CD4-positive, alpha-beta T cell (primary cell): ENCODE results near the gene PRG2. TPM values are rescaled to one million over a fixed set of nuclear protein-coding genes. Genes with fewer than 3 reads are reported as not detected.

ENCODE experiments used
- ATAC-seq: fragments of 200-7000 bp; cut with Tn5 transposase; one replicate; pipeline ENCODE4 v1.10.0; 2022; ENCODE audit warnings: mild to moderate bottlenecking; ENCODE audit not compliant: poor library complexity
- CTCF ChIA-PET: fragments of 350-600 bp; sonication (Branson Sonifier 250); formaldehyde crosslinking; loops from one replicate; lab custom pipeline; 2021; ENCODE audit warnings: antibody characterized with exemption, inconsistent platforms; lab: Charles Lee
- POLR2A ChIA-PET: fragments of 350-600 bp; sonication (Branson Sonifier 250); formaldehyde crosslinking; loops from one replicate; lab custom pipeline; 2021; ENCODE audit warnings: antibody characterized with exemption, inconsistent platforms; lab: Charles Lee
- DNase-seq, 14 experiments: peaks; one replicate each; pipeline ENCODE4 v3.0.0-alpha.2; 2013 to 2020; ENCODE audit warnings: mixed read lengths in 2 of 14
- H3K27ac ChIP-seq, 2 donors: one replicate each; pipeline versions ENCODE4 v1.5.1 to v1.7.0; 2013; ENCODE audit warnings: low read length in 2 of 2, low read depth in 1 of 2, mild to moderate bottlenecking in 1 of 2
- H3K27me3 ChIP-seq, 2 experiments: 1 replicate in 1 of 2; 2 replicates in 1 of 2; pipeline versions ENCODE4 v1.6.1 to v1.7.0; 2013; ENCODE audit warnings: low read length in 2 of 2, control low read depth in 1 of 2, mild to moderate bottlenecking in 1 of 2, moderate library complexity in 1 of 2; ENCODE audit not compliant: insufficient read depth in 2 of 2, control insufficient read depth in 1 of 2
- H3K36me3 ChIP-seq: one replicate; pipeline ENCODE4 v1.6.1; 2013; ENCODE audit warnings: low read length, control low read depth; ENCODE audit not compliant: insufficient read depth
- H3K4me1 ChIP-seq: one replicate; pipeline ENCODE4 v1.6.1; 2013; ENCODE audit warnings: low read length, control low read depth; ENCODE audit not compliant: insufficient read depth
- H3K4me3 ChIP-seq: one replicate; pipeline ENCODE4 v1.5.1; 2013; ENCODE audit warnings: mild to moderate bottlenecking, low read length, moderate library complexity
- H3K9me3 ChIP-seq, 2 experiments: 1 replicate in 1 of 2; 2 replicates in 1 of 2; pipeline versions ENCODE4 v1.6.1 to v1.7.0; 2013; ENCODE audit warnings: low read length in 2 of 2, mild to moderate bottlenecking in 2 of 2, control low read depth in 1 of 2, moderate library complexity in 1 of 2; ENCODE audit not compliant: control insufficient read depth in 1 of 2, insufficient read depth in 1 of 2
- H3K27ac Mint-ChIP-seq: one replicate; pipeline ENCODE4 v1.8.0; 2020; ENCODE audit warnings: mixed read lengths
- H3K27me3 Mint-ChIP-seq: one replicate; pipeline ENCODE4 v1.8.0; 2021; ENCODE audit warnings: mixed read lengths
- H3K36me3 Mint-ChIP-seq: one replicate; pipeline ENCODE4 v1.8.0; 2021; ENCODE audit warnings: low read depth, mixed read lengths
- H3K4me1 Mint-ChIP-seq: one replicate; pipeline ENCODE4 v1.8.0; 2021; ENCODE audit warnings: low read depth, mixed read lengths
- H3K4me3 Mint-ChIP-seq: one replicate; pipeline ENCODE4 v1.8.0; 2020; ENCODE audit warnings: mild to moderate bottlenecking, mixed read lengths
- H3K9me3 Mint-ChIP-seq: one replicate; pipeline ENCODE4 v1.8.0; 2020; ENCODE audit warnings: mixed read lengths
- CTCF ChIP-seq: fragments of 200-600 bp; IDR thresholded peaks from one replicate; pipeline ENCODE4 v1.8.0; 2022; ENCODE audit warnings: antibody characterized with exemption, mild to moderate bottlenecking
- intact Hi-C, 2 experiments: fragments of 100-400 bp; cut with DNase I in 1 of 2; cut with micrococcal nuclease in 1 of 2; formaldehyde crosslinking; loops; one replicate each; pipeline versions ENCODE4 v1.15.1 to v1.9.0; 2023 to 2025; cut with DNase I, micrococcal nuclease
- total RNA-seq, 174 experiments: library from RNA in 2 of 174; stranded (reverse) in 2 of 174; gene quantifications; one replicate each; pipeline ENCODE4 v1.2.3 and lab custom pipeline; 2021 to 2026

The PRG2 gene
- total RNA-seq, 2 experiments from 2014 or later: 0.53 to 1.1 TPM

DNA sequence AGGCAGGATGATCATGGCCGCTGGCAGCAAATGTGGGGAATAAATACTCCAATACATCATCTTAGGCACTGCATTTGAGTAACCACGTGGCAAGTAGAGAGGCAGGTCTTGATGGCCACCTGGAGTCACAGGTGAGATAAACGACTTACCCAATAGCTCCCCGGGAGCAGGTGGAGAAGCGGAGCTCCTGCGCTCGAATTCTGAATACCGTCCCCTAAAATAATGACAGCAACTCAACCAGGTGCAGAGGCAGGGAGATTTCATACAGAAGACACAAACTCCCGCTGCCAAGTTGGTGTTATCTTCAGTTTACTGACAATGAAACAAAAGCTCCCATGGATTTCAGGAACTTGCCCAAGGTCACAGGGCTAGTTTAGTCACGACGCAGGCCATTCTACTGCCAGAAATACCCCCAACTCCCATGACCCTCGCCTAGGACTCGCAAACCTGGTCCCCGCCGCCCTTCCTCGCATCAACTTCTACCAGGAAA lies 36.0 kb upstream of the PRG2 start:
- POLR2A ChIA-PET: interaction anchor here (0.6 to 2.3 kb wide), 2 partner anchors 32 to 1120 kb away, joined by 3 to 16 read pairs; no protein-coding TSS in a partner anchor

DNA sequence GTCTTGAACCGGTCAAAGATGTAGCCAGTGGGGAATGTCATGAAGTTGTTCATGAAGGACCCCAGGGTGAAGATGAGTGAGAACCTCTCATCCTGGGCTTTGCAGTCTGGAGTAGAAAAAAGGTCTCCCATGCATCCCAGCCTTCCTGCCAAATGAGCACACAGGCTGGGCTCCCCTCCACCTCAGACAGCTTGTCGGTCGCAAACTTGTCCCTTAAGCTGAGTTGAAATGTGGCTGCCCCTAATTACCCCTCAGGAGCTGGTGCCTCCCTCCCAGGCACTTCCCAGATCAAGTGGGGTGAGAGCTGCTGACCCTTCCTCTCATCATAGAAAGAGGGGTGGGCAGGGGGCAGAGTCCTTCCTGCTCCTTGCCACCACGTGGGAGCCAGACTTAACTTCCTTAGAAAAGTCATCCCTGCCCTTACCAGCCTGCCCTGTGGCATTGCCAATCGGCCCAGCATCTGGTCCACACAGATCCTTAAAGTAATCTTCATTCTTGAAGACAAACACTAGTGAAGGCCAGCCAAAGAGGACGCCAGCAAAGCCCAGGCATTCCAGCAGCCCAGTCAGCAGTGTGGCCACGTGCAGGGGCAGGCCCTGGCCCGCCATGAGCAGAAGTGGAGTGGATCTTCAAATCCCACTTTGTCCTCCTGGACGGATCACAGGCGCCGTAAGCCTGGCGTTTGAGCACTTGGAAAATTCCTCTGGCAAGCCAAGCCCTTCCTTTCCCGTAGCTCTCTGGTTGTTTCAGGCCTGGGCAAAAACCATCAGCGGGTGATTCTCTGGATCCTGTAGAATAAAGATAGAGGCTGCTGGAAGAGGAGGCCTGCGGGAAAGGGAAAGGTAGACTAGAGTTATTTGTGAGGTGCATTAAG lies 35.4 kb upstream of the PRG2 start:
- Mint-ChIP-seq H3K27me3 (no peaks in the 10 kb centered on the region), H3K27ac (peak overlapping the region; percentile 89), H3K9me3 (no peaks in the 10 kb centered on the region), H3K4me1 (peaks cover 56% of the 10 kb centered on the region), H3K4me3 (peak overlapping the region; percentile 87), H3K36me3 (peaks cover 35% of the 10 kb centered on the region)
- no peak for DNase-seq
- Histone ChIP-seq H3K36me3 (peaks cover 5% of the 10 kb centered on the region), H3K27me3 (no peaks in the 10 kb centered on the region), H3K27ac (peak overlapping the region; percentile 64 to 80), H3K4me1 (peaks cover 39% of the 10 kb centered on the region), H3K4me3 (peak overlapping the region; percentile 61), H3K9me3 (no peaks in the 10 kb centered on the region)
- ChIA-PET CTCF (interaction anchor here (0.6 to 2.3 kb wide), 3 partner anchors 32 to 80 kb away, joined by 3 to 15 read pairs (median 3); no protein-coding TSS in a partner anchor), POLR2A (interaction anchor here (0.6 to 2.3 kb wide), 4 partner anchors 32 to 1121 kb away, joined by 3 to 16 read pairs (median 4); partner anchors contain the start of gene TNKS1BP1)
- intact Hi-C loops: loop anchor here (2.0 to 5.0 kb wide), 3 partner anchors 31 to 79 kb away; no protein-coding TSS in a partner anchor
- TF ChIP-seq CTCF: no peak
- ATAC-seq: no peak

More for the DNA sequence above, 36.0 kb upstream of the PRG2 start:
- peak overlapping the region; percentile 11 to 58 for H3K27ac ChIP-seq
- intact Hi-C loops: loop anchor here in 1 of 2 experiments (2.0 to 5.0 kb wide), 2 partner anchors 30 to 79 kb away; no protein-coding TSS in a partner anchor
- peak overlapping the region; percentile 87 for H3K27ac Mint-ChIP-seq
- H3K4me1 ChIP-seq: peaks cover 39% of the 10 kb centered on the region
- CTCF ChIA-PET: interaction anchor here (1.0 kb wide), 1 partner anchor 81 kb away, joined by 3 read pairs; no protein-coding TSS in a partner anchor
- no peaks in the 10 kb centered on the region for H3K27me3 ChIP-seq
- ATAC-seq (no peak), DNase-seq (peak in 2 of 14 experiments; percentile 19 to 57)
- H3K4me1 Mint-ChIP-seq: peaks cover 56% of the 10 kb centered on the region
- peak overlapping the region; percentile 61 for H3K4me3 ChIP-seq
- H3K9me3 ChIP-seq: no peaks in the 10 kb centered on the region
- H3K9me3 Mint-ChIP-seq: no peaks in the 10 kb centered on the region
- peak overlapping the region; percentile 87 for H3K4me3 Mint-ChIP-seq
- no peaks in the 10 kb centered on the region for H3K27me3 Mint-ChIP-seq
- TF ChIP-seq CTCF: no peak
- peaks cover 30% of the 10 kb centered on the region for H3K36me3 Mint-ChIP-seq
- peaks cover 4% of the 10 kb centered on the region for H3K36me3 ChIP-seq

- ATAC-seq: peak; percentile 90
Observed at GRCh38 chr11:57424792-57425564, 34.5 kb upstream of the PRG2 start.

More at GRCh38 chr11:57424792-57425564, 34.5 kb upstream of the PRG2 start:
- peaks cover 13% of the 10 kb centered on the region for H3K36me3 ChIP-seq
- H3K4me3 Mint-ChIP-seq: peak overlapping the region; percentile 87
- peak overlapping the region; percentile 89 for H3K27ac Mint-ChIP-seq
- H3K27me3 Mint-ChIP-seq: no peaks in the 10 kb centered on the region
- H3K4me1 ChIP-seq: peaks cover 39% of the 10 kb centered on the region
- TF ChIP-seq CTCF: no peak
- H3K9me3 Mint-ChIP-seq: no peaks in the 10 kb centered on the region
- no peaks in the 10 kb centered on the region for H3K27me3 ChIP-seq
- no peaks in the 10 kb centered on the region for H3K9me3 ChIP-seq
- H3K4me3 ChIP-seq: peak overlapping the region; percentile 61
- POLR2A ChIA-PET: interaction anchor here (0.6 to 2.3 kb wide), 4 partner anchors 33 to 364 kb away, joined by 3 to 16 read pairs (median 4); partner anchors contain the start of gene TNKS1BP1
- peak; percentile 45 to 94 (median 74) for DNase-seq
- H3K36me3 Mint-ChIP-seq: peaks cover 43% of the 10 kb centered on the region
- CTCF ChIA-PET: interaction anchor here (0.6 to 2.3 kb wide), 2 partner anchors 33 to 35 kb away, joined by 3 to 15 read pairs; no protein-coding TSS in a partner anchor
- intact Hi-C loops: loop anchor here (2.0 to 5.0 kb wide), 3 partner anchors 34 to 88 kb away; partner anchors contain the start of genes P2RX3 (in 1 of the 2) and SSRP1 (in 1 of the 2)
- H3K27ac ChIP-seq: peak overlapping the region; percentile 64 to 80
- peaks cover 56% of the 10 kb centered on the region for H3K4me1 Mint-ChIP-seq
